HG03159 (cell line): Measurements from ENCODE around the gene ACSBG1.
A peak's percentile ranks its signal among the peaks of the same experiment; 100 is the strongest.

ENCODE experiments used
- ATAC-seq: cut with Tn5 transposase; IDR thresholded peaks from one replicate; pipeline ENCODE4 v1.9.1; 2021; ENCODE audit warnings: mild to moderate bottlenecking, moderate library complexity; ENCODE audit not compliant: unreplicated experiment

Gene ACSBG1

DNA sequence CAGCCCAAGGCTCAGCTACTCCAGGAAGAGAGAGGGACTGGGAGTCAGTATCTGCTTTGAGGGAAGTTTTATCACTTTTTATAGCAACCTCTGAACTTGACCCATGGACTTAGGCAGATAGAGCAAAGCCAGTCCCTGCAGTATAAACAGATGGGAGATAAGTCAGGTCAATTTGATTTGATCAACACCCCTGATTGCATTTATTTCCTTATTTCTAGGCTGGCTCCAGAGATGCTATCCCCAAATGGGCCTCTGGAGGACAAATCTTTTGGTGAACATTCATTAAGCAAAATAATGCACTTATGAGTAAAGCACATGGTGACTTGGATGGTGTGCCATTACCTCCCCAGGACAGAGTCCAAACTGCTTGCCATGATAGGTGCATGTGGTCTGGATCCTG, 94.1 kb downstream of the ACSBG1 start:
- ATAC-seq = no peak

DNA sequence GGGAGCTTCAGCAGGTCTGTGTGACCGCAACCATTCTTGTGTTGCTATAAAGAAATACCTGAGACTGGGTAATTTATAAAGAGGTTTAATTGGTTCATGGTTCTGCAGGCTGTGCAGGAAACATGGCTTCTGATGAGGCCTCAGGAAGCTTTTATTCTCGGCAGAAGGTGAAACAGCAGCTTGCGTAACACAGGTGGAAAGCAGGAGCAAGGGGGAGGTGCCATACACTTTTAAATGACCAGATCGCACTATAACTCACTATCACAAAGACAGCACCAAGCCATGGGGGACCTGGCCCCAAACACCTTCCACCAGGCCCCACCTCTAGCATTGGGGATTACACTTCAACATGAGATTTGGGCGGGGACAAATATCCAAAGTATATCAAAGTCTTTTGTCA, 94.8 kb downstream of the ACSBG1 start:
- ATAC-seq = no peak

DNA sequence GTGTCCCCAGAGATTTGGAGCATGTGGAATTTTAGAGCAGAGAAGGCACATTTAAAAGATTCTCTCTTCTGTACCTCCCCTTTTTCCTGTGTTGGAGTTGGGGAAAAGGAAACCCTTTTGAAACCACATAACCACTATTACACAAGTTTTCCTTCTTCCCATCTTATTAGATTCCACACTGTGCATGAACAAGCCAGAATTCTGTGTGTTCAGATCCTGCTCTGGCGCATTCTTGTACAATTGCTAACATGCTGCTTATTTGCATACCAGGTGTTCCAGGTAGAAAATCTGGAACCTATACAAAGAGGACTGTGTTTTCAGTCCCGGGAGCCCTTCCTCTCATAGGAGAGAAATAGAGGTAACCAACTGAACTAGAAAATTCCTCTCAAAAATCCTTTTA, 100.6 kb downstream of the ACSBG1 start:
- no peak for ATAC-seq

DNA sequence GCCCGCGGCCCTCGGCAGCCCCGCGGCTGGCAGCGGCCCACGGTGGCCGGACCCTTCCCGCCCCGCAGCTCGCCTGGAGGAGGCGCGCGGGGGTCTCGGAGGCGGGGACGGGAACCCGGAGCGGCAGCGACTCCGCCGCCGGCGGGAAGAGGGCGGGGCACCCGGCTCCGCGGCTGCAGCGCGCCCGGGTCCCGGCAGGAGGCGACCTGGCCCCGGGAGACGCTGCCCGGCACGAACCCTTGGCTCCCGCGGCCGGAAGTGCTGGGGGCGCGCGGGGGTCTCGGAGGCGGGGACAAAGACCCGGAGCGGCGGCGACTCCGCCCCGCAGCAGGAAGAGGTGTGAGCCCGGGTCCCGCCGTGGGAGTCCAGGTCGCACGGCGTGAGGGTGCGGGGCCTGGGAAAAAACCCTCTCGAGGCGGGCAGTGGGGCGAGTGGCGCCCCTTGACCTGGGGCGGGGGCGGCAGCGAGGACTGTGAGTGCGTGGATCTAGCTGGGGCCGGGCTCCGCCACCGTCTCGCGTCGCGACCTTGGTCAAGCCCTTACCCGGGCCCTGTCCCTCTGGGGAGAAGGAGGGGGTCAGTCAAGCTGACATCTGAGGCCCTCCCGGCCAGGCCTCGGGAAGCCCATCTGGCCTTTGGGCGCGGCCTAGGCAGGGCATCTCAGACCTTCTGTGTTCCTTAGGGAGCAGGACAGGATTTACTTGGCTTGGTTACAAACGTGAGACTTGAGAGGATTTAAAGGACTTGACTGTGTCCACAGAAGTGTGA, 102.9 kb downstream of the ACSBG1 start, which contains the start of gene CIB2:
TSS of gene CIB2 (minus strand) at position 151 of the 767 bp plus-strand sequence. CDS start 230 bp downstream, outside the sequence.
- peak; percentile 78 for ATAC-seq

DNA sequence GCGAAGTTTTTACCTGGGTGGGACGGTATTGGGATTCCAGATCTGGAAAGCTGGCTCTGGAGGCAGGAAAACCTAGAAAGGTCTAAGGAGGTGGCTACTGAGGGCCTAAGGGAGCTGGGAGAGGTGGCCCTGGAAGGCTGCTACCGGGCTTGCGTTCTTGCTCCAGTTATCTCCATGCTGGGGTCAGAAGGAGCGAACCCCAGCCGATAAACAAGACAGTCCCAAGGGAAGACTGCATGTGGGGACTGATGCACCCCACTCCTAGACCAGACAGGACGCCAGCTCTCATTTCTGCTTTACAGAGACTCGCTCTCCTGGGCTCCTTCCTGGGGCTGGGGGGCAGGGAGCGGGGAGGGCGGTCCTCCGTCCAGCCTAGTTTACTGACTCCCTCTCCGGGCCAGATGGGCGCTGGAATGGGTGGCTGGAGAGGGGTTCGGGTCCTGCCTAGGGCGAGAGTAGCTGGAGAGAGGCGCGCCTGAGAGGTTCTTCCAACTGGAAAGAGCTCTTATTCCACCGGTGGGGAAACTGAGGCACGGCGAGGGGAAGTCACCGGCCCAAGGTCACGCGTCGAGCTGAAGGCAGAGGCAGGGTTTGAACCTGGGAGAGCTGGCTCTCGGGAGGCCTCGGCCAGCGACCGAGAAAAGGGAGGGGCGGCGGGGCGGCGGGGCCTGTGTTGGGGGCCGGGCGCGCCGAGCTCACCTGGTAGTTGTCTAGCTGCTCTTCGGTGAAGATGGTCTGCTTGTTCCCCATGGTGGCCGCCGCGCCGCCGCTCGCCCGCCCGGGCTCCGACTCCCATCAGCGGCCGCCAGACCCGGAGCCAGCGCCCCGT, 103.7 kb downstream of the ACSBG1 start:
- ATAC-seq = peak; percentile 29

DNA sequence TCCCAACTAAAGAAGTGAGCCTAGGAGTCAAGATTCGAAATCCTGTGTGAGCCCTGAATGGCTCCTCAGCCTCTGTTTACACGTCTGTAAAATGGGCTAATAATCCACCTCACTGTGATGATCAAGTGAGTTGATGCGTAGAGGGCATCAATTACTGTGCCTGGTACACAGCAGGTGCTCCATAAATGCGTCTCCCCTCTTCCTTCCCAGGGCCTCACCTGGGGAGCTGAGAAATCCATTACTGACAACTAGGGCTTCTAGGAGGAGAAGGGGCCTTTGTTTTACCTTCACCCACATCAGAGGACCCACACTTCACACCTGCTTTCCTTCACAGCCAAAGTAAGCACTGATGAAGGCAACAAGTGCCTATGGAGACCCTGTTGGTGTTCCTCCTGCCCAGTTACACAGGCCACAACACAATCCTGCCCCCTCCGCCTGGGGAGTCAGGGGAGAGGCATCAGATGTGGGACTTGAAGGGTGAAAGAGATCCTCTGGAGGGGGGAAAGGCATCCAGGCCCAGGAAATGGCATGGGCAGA, 104.5 kb downstream of the ACSBG1 start:
- no peak for ATAC-seq

DNA sequence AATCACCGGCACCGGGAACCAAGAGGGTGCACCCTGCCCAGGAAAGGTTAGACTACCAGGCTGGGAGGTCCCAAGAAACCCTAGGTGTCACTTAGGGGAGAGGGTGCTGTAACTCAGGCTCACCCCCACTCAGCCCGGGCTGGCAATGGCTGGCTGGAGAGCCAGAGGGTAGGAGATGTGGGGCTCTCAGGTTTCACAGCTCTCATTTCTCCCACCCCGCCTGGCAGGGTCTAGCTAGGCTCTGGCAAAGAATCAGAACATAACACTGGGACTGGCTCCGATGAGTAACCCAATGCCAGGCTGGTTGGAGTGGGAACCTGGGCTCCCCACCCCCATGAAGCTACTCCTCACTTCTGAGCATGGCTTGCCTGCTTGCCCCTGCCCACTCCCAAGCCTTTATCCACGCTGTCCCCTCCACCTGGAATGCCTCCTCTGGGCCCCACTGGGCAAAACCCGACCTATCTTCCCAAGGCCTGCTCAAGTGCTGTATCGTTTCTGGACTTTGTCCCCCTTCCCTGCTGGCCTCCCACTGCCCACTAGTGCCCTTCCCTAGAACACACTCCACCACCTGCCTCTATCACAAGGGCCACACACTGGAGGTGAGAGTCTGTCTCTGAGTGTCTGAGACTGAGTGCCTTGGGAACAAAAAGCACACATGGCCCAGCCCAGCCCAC, 105.2 kb downstream of the ACSBG1 start:
- ATAC-seq = no peak

DNA sequence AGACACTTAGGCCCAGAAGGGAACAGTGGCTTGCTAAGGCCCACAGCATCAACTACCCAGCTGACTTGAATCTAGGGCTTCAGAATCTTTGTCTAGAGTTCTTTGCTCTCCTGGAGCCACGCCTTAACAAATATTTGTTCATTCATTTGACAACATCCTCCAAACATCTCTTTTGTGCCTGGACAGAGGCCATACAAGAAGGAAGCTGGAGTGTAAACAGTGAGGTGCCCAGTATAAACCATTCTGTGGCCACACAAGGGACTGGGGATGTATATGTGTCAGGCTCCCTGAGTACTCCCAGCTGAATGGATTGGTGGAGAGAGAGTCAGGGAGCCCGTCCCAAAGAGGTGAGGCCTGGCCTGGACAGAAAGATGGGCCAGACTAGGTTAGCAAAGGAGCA, 106.5 kb downstream of the ACSBG1 start:
- ATAC-seq = no peak

DNA sequence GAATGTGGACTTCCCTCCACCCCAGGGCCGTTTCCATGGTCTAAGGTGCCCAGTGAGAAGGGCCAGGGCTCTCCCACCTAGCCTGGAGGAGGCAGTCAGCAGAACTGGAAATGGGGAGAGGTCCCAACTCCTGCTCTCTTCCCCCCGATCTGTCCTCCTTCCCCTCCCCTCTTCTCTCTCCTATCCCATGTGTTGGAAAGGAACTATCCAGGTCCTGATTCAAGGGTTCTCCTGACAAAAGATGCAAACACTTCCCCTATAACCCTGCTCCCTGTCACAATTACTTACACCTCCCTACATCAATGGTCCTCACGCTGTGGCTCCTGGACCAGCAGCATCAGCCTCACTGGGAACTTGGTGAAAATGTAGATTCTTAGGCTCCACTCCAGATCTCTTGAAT, 109.1 kb downstream of the ACSBG1 start:
- no peak for ATAC-seq

DNA sequence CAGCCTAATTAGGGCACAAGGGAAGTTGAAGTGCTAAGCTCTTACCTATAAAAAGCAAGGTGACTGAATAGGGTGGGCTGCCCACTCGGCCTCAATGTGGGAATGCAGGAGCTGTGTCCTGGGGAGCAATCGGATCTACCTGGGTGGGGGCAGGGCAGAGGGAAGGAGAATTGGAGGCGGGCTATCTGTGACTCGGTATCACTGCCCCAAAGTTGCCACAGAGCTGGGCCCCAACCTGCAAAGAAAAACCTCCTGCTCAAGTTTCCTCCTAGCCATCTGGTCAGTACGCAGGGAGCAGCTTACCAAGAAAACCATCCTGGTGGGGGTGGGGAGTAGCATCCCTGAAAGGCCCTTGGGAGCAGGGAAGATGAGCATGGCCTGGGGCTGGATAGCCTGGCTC, 113.8 kb downstream of the ACSBG1 start:
- ATAC-seq = no peak
